Right ventricle myocardium inferior (tissue), 1 donor: ENCODE measurements around the gene OBSL1. TPM values are rescaled to one million over a fixed set of nuclear protein-coding genes. Genes with fewer than 3 reads are reported as not detected.

ENCODE experiments used
- ATAC-seq: fragments of 200-7000 bp; cut with Tn5 transposase; one replicate; pipeline ENCODE4 v1.9.1; 2020; ENCODE audit warnings: mild to moderate bottlenecking, moderate library complexity
- DNase-seq: peaks from one replicate; pipeline ENCODE4 v3.0.0; 2021; ENCODE audit errors: missing footprints
- intact Hi-C: fragments of 100-400 bp; cut with DNase I; formaldehyde crosslinking; loops from one replicate; pipeline ENCODE4 v1.11.0; 2022
- total RNA-seq: library from RNA; stranded (reverse); fragmentation: NEBNext Ultra II Directional; extraction: Animal tissue kit (Norgen Biotek cat#: 25700); gene quantifications from one replicate; pipeline ENCODE4 v1.2.1, GENCODE V29; 2021
- donor health status: DM: no; HTN: yes; CAD: no; lungs with severe emphysema.

The OBSL1 gene
- total RNA-seq, 1 donor from 2014 or later: 158 TPM

GRCh38 chr2:219557320-219557719 lies 14.0 kb downstream of the OBSL1 start:
- ATAC-seq (no peak), DNase-seq (peak; percentile 34)
- intact Hi-C loops: no loop called here

- no peak for ATAC-seq
- intact Hi-C loops: no loop called here
- DNase-seq: peak; percentile 62
Measured at GRCh38 chr2:219556413-219556812, 14.9 kb downstream of the OBSL1 start.

DNA sequence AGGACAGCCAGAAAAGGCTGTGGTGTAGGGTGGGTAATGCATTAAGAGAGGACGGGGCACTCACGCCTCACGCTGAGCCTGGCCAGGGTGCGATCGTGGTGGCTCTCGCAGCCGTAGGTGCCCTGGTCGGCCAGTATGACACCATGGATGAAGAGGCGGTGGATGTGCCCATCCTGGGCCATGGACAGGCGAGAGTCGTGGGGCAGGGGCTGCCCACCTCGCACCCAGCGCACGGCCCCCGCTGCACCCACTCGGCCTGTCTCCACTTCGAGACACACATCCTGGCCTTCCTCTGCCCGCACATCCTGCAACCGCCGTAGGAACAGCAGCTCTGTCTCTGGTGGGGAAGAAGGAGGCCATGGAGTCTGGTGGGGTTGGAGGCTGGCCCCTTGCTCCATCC lies 15.4 kb downstream of the OBSL1 start:
- DNase-seq (peak; percentile 43), ATAC-seq (no peak)
- intact Hi-C loops: no loop called here

DNA sequence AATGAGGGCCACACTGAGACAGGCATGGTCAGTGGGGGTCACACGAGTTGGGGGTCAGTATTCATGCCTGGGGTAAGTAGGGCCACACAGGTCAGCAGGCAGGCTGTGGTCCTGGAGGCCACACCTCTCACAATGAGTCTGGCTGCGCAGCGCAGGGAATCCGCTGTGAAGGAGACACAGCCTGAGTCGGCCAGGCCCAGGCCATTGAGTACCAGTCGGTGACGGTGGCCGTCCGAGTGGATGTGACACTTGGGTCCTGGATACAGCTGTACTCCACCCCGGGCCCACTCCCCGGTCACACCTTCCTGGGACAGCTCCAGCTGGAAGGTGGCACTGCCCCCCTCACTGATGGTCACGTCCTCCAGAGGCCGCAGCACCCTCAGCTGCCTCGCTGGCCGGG lies 17.0 kb downstream of the OBSL1 start:
- no peak for ATAC-seq
- intact Hi-C loops: no loop called here
- DNase-seq: peak; percentile 68

- intact Hi-C loops: no loop called here
- DNase-seq (no peak), ATAC-seq (no peak)
Measured at GRCh38 chr2:219553463-219553963, 17.8 kb downstream of the OBSL1 start.

DNA sequence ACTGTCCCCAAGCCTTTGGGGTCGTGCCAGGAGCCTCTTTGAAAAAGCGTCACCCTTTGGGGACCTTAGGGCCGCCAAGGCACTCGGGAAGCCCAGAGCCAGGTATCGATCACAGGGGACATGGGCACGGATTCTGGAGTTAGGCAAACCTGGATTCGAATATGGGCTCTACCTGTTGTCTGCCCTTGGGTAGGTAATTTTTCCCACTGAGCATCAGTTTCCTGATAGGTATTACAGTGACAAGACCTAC lies 18.2 kb downstream of the OBSL1 start:
- no peak for DNase-seq
- ATAC-seq: no peak
- intact Hi-C loops: no loop called here

DNA sequence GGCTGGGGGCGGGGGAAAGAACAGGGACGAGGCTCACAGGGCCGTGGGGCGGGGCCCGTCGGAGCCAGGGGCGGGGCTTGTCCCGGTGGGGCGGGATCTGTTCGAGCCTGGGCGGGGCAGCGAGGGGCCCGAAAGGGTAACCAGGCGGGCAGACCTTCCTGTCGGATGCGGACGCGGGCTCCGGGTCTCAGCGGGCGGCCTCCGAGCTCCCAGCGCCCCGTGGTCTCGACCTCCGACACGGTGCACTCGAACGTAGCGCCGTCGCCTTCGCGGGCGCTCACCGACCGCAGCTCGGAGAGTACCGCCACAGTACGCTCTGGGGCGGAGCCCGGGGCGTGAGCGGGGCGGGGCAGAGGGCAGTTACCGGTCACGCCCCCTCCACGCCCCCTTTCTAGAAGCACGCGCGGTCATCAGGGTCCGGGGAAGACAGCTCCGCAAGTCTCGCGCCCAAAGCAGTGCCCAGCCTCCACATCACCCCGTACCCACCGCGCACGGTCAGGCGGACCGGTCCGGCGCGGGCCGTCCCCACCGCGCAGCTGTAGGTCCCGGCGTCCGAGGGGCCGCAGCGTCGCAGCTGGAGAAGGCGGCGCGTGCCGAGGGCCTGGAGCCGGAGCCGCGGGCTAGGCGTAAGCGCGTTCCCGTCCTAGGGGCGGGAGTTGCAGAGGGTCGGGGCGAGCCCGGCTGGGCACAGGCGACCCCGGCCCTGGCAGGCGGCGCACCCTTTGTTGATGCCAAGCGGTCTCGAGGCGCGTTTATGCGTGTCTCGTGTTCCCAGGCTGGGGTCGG lies 18.8 kb downstream of the OBSL1 start:
- ATAC-seq: peak; percentile 93
- intact Hi-C loops: no loop called here
- DNase-seq: peak; percentile 90

DNA sequence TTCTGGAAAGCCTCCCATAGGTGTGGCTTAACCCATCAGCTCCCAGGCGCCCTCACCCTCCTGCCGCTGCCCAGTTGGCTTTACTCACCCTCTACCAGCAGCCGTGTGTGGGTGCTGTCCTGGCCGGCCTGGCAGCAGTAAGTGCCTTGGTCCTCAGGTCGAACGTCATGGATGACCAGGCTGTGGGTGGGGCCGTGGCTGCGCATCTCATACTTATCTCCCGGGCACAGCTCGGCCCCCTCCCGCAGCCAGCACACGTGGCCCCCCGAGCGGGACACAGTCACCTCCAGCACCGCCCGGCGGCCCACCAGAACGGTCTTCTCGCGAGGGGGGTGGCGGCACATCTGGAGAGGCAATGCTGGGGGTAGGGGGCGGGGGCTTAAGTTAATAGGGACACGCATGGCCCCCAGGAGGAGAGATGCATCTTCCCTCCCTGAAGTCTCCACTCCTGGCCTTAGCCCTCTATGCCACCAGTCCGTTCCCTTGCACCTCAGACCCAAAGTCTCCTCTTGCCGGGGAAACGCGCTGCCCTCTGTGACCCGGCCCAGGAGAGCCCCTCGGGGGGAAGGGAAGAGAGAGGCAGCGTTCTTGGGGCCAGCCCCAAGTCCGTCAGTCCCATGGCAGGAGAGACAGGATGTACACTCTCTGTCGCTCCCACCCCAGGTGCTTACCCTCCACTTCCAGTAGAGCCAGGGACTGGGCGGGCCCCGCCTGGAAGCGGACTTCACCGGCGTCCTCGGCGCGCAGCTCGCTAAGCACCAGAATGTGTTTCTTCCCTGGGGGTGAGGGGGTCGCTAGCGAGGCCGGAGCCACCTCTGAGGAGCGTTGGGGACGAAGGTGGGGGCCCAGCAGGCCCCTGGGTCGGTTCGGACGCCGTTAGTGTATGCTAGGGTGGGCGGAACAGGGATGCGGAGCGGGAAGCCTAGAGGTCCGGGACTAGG lies 19.6 kb downstream of the OBSL1 start:
- ATAC-seq (no peak), DNase-seq (no peak)
- intact Hi-C loops: no loop called here

DNA sequence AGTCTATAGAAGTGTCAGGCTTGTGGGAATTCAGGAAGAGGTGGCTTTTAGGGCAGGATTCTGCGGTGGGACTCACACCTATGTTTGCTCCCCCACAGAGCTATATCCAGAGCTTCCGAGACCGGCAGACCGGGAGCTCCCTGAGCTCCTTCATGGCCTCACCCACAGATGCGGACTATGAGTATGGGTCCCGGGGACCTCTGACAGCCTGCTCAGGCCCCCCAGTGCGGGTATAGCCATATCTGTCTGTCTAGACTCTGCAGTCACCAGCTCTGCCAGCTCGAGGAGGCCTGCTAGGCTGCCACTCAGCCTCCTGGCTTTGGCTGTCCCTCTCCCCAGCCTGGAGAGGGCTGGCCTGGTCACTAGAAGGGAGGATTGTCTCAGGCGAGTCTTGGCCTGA lies 21.7 kb downstream of the OBSL1 start:
- no peak for ATAC-seq
- intact Hi-C loops: no loop called here
- DNase-seq: no peak

DNA sequence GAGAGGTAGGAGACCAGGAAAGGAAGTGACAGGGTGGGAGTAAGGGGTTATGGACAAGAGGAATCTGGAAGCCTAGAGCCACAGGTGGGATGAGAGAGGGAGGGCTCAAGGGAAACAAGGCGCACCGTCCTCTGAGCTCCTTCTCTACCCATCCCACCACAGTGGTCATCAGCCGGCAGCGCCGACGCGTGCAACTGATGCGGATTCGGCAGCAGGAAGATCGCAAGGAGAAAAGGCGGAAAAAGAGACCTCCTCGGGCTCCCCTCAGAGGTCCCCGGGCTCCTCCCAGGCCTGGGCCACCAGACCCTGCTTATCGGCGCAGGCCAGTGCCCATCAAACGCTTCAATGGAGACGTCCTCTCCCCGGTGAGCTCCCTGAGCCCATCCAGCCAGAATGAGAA lies 22.3 kb downstream of the OBSL1 start:
- intact Hi-C loops: no loop called here
- DNase-seq (no peak), ATAC-seq (no peak)

GRCh38 chr2:219547621-219548020 lies 23.7 kb downstream of the OBSL1 start:
- intact Hi-C loops: no loop called here
- ATAC-seq (no peak), DNase-seq (no peak)

DNA sequence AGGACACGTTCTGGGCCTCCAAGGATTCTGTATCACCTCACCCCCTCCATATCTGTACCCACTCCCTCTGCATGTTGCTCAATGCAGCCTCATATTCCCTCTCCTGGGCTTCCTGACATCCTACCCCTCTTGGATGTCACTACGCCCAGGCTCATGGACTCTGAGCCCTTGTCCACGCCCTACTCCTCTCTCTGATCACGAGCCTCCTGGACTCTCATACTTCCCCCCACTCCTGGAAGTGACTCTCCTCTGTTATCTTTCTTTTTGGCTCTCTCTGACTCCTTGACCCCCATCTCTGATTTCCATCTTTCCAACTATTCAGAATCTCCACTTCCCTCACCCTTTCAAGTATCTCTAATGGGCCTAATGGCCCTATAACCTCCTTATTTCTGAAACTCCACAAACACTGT lies 25.4 kb downstream of the OBSL1 start:
- ATAC-seq (no peak), DNase-seq (no peak)
- intact Hi-C loops: no loop called here

- intact Hi-C loops: no loop called here
- no peak for ATAC-seq
- DNase-seq: no peak
Measured at GRCh38 chr2:219545295-219545942, 25.9 kb downstream of the OBSL1 start.

- intact Hi-C loops: no loop called here
- ATAC-seq (no peak), DNase-seq (no peak)
Measured at GRCh38 chr2:219544567-219544966, 26.8 kb downstream of the OBSL1 start.

DNA sequence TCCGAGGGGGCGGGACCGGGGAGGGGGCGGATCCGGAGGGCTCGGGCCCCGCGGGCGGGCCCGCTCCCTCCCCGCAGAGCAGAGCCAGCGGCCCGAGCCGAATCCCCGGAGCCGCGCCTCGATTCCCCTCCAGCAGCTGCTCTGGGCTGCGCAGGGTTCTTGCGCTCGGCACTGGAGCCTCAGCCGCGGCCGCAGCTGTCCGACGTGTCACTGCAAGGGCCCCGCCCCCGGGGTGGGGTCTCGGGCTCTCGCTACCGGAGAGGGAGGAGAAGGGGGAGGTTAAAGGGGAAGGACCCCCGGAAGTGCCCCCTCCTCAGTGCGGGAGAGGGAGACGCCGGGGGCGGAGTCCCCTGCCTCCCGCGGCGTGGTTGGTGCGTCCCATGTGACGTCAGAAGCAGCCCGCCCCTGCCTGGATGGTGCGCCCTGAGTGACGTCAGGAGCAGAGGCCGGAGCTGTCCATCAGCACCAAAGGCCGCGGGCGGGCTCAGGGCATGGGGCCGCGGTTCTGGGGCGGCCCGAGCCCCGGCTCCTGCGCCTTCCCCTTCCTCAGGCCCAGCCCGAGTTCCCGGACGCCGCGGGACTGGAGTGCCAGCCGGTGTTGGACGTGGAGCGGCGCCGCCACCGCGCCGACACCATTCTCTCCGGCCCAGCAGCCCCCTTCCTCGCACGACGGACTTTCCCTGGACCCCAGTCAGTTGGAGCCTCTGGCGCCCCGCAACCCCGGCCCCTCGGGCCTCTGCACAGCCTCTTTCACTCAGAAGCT lies 27.6 kb downstream of the OBSL1 start, which contains the start of the genes CHPF and TMEM198:
CHPF (minus strand) TSS at position 214 of the 763 bp plus-strand sequence. CDS start 271 bp downstream, outside the sequence.
TMEM198 (plus strand) TSS at position 433 of the 763 bp plus-strand sequence. CDS start 700 bp downstream, outside the sequence.
- intact Hi-C loops: loop anchor here (1.0 kb wide), 1 partner anchor 99 kb away; no protein-coding TSS in a partner anchor
- DNase-seq: peak; percentile 98

GRCh38 chr2:219542931-219543595 lies 28.3 kb downstream of the OBSL1 start:
- intact Hi-C loops: loop anchor here (1.0 kb wide), 1 partner anchor 99 kb away; no protein-coding TSS in a partner anchor
- peak; percentile 80 for DNase-seq
- peak; percentile 30 for ATAC-seq

More for the DNA sequence above, 27.6 kb downstream of the OBSL1 start, which contains the start of the genes CHPF and TMEM198:
- ATAC-seq: peak; percentile 95

GRCh38 chr2:219541611-219542180 lies 29.6 kb downstream of the OBSL1 start:
- peak; percentile 90 for DNase-seq
- intact Hi-C loops: loop anchor here (1.0 to 2.0 kb wide), 2 partner anchors 148 to 185 kb away; no protein-coding TSS in a partner anchor
- ATAC-seq: no peak
